Thyroid gland (tissue), 4 donors: ENCODE data around the gene IRS1.

Experiments
- POLR2A ChIP-seq, 2 donors: fragments of 450-650 bp; IDR thresholded peaks; one replicate each; pipeline ENCODE4 v1.6.1; 2017; ENCODE audit warnings: antibody characterized with exemption in 2 of 2, mild to moderate bottlenecking in 2 of 2, moderate library complexity in 1 of 2
- TF ChIP-seq, protein P1 (sequence below), 6 experiments: fragments of 200-600 bp in 3 of 6; fragments of 450-650 bp in 3 of 6; sonication (generic) in 3 of 6; IDR thresholded peaks; one replicate each; pipeline ENCODE4 v1.5.1; 2016 to 2019; ENCODE audit warnings: antibody characterized with exemption in 6 of 6, mild to moderate bottlenecking in 2 of 6, inconsistent platforms in 1 of 6, moderate library complexity in 1 of 6

DNA sequence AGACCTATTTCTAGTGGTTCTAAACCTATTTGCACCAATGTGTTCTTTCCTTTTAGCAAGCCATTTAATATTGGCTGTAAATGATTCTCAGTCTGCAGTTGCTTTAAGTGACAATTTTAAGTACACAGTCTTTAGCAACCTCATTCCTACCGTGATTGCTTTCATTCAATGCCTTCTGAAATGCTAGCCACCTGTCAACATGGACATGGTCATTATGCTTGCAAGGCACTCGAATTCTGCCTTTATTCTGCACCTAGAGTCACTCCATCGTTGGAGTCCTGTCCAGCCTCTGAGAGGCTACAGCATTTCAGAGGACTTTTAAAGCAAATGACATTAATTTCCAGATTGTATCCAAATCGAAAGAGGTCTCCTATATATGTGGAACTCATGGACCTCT lies 115.1 kb downstream of the IRS1 start:
- TF ChIP-seq POLR2A (IDR thresholded peaks at IDR 0.05) = no peak
- TF ChIP-seq, protein P1, sequence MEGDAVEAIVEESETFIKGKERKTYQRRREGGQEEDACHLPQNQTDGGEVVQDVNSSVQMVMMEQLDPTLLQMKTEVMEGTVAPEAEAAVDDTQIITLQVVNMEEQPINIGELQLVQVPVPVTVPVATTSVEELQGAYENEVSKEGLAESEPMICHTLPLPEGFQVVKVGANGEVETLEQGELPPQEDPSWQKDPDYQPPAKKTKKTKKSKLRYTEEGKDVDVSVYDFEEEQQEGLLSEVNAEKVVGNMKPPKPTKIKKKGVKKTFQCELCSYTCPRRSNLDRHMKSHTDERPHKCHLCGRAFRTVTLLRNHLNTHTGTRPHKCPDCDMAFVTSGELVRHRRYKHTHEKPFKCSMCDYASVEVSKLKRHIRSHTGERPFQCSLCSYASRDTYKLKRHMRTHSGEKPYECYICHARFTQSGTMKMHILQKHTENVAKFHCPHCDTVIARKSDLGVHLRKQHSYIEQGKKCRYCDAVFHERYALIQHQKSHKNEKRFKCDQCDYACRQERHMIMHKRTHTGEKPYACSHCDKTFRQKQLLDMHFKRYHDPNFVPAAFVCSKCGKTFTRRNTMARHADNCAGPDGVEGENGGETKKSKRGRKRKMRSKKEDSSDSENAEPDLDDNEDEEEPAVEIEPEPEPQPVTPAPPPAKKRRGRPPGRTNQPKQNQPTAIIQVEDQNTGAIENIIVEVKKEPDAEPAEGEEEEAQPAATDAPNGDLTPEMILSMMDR (IDR thresholded peaks at IDR 0.05) = no peak
